Activated CD8-positive, alpha-beta memory T cell treated with anti-CD3 and anti-CD28 coated beads for 4 hours (primary cell): ENCODE data around the gene PLEKHO2.

ENCODE experiments used
- DNase-seq, 2 donors: peaks; one replicate each; pipeline ENCODE4 v3.0.0-alpha.2; 2020; ENCODE audit warnings: low read depth in 2 of 2

The PLEKHO2 gene

DNA sequence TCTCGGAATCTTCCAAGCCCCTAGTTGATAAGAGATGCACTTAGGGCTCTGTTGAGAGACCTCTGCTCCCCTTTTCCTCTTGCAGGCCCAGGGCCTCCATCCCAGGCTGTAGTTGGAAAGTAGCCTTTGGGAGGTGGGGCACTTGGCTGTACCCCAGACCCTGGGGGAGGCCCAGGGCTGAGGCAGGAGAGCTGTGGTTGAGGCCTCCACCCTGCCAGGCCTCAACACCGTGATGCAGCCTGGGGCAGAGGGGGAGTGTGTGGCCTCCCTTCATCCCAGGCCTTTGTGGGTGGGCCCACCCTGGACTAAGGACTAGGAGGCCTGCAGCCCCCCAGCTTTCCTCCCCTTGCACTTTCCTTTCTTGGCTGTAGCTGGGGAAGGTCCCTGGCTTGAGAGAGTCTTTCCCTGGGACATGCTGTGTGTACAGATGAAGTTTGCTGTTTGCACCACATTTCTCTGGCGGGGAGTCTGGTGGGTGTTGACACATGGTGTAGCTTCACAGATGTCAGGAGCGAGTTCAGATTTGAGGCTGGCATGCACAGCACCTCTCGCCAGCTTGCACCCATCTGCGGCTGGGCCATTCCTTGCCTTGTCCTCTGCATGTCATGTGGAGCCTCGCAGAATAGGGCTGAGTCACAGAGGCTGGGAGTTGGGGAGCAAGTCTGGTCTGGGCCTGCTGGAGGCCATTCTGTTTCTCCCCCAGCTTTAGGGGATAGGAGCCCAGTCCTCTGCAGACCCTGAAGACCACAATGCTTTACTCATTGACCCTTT is 13.7 kb downstream of the PLEKHO2 start:
- DNase-seq, result no peak

DNA sequence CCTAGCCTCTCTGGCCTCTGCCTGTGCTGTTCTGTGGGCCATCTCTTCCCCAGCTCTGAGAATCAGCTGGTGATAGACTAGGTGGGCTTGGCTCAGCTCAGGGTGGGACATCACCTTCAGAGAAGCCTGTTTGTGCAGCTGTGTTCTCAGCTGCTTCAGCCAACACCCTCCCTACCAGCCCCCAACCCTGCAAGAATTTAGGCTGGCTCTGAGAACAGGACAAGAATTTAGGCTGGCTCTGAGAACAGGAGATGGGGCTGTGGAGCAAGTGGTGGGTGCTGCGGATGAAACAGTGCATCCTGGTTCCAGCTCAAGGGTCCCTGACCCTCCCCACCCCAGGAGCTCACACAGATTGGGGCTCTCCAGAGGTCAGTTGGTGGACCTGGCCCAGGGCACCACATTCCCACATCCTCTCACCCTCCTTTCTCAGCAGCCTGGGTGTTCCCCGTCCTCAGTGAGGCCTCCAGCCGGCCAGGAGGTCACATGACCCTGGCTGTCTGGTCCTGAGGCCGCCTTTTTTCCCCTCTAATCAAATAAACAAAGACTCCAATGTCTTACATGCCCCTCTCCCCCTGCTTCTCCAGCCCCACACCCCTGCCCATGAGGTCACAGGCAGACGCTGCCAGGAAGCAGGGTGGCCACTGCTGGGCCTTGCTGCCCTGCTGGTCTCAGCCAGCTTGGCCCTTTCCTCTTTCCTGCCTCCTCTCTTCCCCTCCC is 14.9 kb downstream of the PLEKHO2 start:
- no peak for DNase-seq

GRCh38 chr15:64857421-64857820 is 15.7 kb downstream of the PLEKHO2 start:
- DNase-seq, result no peak

DNA sequence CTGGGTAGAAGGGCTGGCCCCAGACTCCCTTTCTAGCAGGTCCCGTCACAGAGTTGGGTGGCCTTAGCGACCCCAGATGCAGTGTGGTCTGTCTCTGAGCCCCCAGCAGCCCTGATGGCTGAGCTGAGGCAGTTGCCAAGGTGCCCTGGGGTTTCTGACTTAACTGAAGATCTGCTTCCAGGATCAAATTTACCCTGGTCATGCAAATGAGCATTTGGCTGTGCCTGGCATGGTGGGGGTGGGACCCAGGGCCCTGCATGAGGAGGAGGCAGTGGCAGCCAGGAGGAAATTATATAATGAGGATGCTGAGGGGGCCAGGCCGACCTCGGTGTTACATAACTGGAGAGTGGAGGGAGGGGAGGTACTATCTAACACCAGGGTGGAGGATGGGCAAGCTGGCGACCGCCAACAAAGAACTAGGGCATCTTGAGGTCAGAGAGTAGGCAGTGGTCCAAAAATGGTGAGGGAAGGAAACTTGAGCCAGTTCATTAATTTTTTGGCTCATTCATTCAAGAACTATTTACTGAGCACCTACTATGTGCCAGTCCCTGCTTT is 16.4 kb downstream of the PLEKHO2 start:
- no peak for DNase-seq

- DNase-seq, result no peak
Observed at GRCh38 chr15:64859226-64859625, 17.5 kb downstream of the PLEKHO2 start.

GRCh38 chr15:64861331-64861730 is 19.6 kb downstream of the PLEKHO2 start:
- DNase-seq, result no peak

- no peak for DNase-seq
Observed at GRCh38 chr15:64861960-64862359, 20.2 kb downstream of the PLEKHO2 start.

GRCh38 chr15:64862408-64862807 is 20.7 kb downstream of the PLEKHO2 start:
- DNase-seq, result no peak

DNA sequence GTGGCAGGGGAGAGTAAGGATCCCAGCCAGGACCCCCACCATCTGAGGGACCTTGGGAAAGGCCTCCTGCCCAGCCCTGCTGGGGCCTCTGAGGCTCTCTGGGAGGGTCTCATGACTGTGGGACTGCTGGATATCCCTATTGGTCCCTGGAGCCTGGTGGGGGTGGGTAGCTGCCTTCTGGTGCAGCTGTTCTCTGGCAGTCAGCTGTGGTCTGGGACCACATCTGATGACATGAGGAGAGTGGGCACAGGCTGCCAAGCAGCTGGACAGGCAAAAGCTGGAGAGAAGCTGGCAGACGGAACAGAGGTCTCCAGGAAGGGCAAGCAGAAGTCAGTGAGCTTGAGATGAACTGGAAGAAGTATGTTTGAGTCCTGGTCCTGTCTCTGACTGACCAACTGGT is 22.4 kb downstream of the PLEKHO2 start:
- DNase-seq, result no peak

DNA sequence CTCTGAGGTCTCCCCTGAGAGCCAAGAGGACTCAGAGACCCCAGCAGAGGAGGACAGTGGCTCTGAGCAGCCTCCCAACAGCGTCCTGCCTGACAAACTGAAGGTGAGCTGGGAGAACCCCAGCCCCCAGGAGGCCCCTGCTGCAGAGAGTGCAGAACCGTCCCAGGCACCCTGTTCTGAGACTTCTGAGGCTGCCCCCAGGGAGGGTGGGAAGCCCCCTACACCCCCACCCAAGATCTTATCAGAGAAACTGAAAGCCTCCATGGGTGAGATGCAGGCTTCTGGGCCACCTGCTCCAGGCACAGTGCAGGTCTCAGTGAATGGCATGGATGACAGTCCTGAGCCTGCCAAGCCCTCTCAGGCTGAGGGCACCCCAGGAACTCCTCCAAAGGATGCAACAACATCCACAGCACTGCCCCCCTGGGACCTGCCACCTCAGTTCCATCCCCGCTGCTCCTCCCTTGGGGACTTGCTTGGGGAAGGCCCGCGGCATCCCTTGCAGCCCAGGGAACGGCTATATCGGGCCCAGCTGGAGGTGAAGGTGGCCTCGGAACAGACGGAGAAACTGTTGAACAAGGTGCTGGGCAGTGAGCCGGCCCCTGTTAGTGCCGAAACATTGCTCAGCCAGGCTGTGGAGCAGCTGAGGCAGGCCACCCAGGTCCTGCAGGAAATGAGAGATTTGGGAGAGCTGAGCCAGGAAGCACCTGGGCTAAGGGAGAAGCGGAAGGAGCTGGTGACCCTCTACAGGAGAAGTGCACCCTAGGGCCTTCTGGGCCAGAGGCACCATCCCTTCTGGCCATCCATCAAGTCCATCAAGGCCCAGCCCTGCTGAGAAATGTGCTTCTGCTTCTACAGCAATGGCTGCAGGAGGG is 23.6 kb downstream of the PLEKHO2 start:
- DNase-seq, result no peak

DNA sequence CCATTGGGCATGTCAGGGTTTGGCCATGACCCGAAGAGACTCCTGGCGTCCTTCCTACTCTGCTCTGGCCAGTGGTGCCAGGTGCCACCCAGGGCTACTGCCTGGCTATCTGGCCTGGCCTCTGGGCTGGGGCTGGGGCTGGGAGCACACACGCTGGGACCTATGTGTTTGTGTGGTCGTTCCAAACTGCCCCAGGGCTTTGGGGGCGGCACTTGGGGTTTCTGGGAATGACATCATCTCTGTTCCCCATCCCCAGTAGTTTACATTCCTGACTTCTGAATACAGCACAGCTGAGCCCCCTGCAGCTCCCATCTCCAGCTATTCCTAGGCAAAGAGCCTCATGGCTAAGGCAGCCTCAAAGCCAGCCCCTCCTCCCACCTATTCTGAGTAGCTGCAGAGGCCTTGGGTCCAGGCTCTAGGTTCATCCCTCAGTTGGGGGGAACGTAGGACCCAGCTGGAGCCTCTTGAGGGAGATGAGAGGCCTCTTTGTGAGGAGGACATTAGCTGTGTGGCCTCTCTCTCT is 24.3 kb downstream of the PLEKHO2 start:
- no peak for DNase-seq

- DNase-seq, result no peak
Observed at GRCh38 chr15:64869501-64869900, 27.8 kb downstream of the PLEKHO2 start.

GRCh38 chr15:64870353-64870752 is 28.6 kb downstream of the PLEKHO2 start:
- DNase-seq, result no peak

- no peak for DNase-seq
Observed at GRCh38 chr15:64875641-64876223, 34.0 kb downstream of the PLEKHO2 start.

GRCh38 chr15:64877435-64877834 is 35.7 kb downstream of the PLEKHO2 start:
- no peak for DNase-seq

- DNase-seq, result no peak
Observed at GRCh38 chr15:64878705-64879104, 37.0 kb downstream of the PLEKHO2 start.

GRCh38 chr15:64883100-64883581 is 41.4 kb downstream of the PLEKHO2 start:
- no peak for DNase-seq

DNA sequence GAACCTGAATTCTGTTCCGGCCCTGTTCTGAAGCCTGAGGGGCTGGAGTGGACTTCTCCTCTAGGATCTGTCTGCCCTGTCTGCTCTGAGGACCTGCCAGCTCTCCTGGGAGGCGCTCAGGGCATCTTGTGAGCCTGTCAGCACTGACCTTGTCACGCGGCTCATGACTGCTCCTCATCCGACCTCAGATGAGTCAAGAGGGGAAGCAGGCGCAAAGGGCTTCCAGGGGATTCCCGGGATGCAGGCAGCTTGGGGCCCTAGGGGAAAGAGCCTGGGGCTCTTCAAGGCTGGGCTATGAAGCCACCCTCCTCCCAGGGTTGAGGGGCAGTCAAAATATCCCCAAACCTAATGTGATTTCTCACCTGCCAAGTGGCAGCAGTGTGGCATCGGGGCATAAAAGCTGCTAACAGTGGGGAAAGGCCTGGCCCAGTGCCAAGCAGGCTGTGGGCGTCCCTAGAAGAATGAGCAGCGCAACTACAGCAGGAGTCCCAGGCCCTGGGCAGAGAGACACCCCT is 42.3 kb downstream of the PLEKHO2 start:
- peak; percentile 66 to 67 for DNase-seq

- no peak for DNase-seq
Observed at GRCh38 chr15:64884679-64885078, 43.0 kb downstream of the PLEKHO2 start.

DNA sequence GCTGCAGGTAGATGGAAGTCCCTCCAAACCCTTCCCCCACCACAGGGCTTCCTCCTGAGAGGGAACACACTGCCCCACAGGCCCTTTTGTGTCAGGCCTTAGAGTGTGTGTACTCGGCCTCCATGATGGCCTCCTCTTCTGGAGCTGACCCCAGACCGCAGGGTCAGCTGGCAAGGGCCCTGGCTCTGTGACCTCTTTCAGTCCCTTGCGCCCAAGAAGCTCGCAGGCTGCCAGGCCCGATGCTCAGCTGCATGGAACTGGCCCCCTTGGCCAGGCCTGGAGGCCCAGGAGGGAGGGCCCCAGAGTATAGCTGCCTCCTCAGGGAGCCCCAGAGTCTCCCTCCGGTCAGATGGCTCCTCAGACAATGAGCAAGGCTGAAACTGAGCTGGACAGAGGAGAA is 46.6 kb downstream of the PLEKHO2 start:
- DNase-seq, result no peak

DNA sequence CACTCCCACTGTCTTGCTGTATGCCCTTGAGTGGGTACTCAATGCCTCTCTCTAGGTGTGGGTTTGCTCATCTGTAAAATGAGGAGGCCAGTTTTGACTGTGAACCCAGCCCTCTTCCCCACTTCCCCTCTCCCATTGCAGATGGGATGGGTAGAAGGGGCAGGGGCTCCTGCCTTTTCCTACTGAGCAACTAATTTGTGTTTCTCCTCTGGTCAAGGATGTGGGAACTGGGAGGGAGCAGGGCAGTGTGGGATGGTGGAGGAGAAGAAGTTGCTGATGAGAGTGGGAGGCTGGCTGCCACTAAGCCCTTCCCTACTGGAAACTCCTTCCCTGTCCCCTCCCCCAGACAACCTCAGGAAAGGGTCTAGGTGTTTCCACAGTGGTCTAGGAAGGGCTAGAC is 49.8 kb downstream of the PLEKHO2 start:
- DNase-seq, result no peak
